Measurements from ENCODE around the gene ARID1B. TPM values are rescaled to one million over a fixed set of nuclear protein-coding genes. Genes with fewer than 3 reads are reported as not detected.

Gene ARID1B
- total and polyA plus RNA-seq, 2 experiments from 2014 or later = 32.9 to 67.0 TPM

DNA sequence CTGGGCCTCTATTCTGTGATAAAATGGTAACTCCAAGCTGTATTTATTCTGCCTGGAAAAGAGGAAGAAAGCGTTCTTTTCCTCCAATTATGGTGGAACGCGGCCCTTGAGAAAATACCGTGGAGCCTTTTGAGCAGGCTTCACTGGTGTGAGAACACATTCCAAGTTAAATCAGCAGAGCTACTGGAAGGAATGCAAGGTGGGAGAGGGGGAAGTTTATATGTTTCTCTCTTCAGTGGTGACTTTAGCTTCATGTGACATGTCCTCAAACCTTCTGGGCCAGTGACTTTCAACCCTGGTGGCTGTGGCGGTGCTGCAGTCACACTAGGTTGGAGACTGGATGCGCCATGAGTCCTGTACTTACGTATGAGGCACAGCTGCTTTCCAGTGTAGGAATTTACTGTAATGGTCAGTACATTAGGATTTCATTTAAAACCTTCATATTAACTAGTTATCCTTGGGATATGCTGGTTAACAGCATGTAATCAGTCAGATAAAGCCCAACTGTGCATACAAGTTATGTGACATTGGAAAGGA lies 221.7 kb downstream of the ARID1B start:
- no peak overlapping the region for H3K27ac ChIP-seq
- no peaks in the 10 kb centered on the region for H3K9me2 ChIP-seq (replicated peaks; ENCODE audit: insufficient read depth)
- 92% methylated on average over 7 of the region's 7 CpGs for WGBS (ENCODE audit: low lambda C conversion rate, missing lambda C conversion rate)
- no peak overlapping the region for H3K4me2 ChIP-seq
- peaks cover 6% of the 10 kb centered on the region for H3K4me1 ChIP-seq (ENCODE audit: insufficient read depth)
- H2AFZ ChIP-seq = no peak overlapping the region
- H3K4me3 ChIP-seq = no peak overlapping the region
- H3K36me3 ChIP-seq (replicated peaks; ENCODE audit: insufficient read depth, low read depth) = no peaks in the 10 kb centered on the region
- H3K79me2 ChIP-seq = peaks cover 100% of the 10 kb centered on the region
- H3K27me3 ChIP-seq = no peaks in the 10 kb centered on the region
- no peaks in the 10 kb centered on the region for H3K9me3 ChIP-seq (ENCODE audit: low read depth)
- no peak for TF ChIP-seq EZH2 (IDR thresholded peaks at IDR 0.05; ENCODE audit: borderline replicate concordance)
- no peak for TF ChIP-seq EZH2phosphoT487 (IDR thresholded peaks at IDR 0.05; ENCODE audit: low read depth, severe bottlenecking, unreplicated experiment)
- TF ChIP-seq, protein P1, sequence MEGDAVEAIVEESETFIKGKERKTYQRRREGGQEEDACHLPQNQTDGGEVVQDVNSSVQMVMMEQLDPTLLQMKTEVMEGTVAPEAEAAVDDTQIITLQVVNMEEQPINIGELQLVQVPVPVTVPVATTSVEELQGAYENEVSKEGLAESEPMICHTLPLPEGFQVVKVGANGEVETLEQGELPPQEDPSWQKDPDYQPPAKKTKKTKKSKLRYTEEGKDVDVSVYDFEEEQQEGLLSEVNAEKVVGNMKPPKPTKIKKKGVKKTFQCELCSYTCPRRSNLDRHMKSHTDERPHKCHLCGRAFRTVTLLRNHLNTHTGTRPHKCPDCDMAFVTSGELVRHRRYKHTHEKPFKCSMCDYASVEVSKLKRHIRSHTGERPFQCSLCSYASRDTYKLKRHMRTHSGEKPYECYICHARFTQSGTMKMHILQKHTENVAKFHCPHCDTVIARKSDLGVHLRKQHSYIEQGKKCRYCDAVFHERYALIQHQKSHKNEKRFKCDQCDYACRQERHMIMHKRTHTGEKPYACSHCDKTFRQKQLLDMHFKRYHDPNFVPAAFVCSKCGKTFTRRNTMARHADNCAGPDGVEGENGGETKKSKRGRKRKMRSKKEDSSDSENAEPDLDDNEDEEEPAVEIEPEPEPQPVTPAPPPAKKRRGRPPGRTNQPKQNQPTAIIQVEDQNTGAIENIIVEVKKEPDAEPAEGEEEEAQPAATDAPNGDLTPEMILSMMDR (IDR thresholded peaks at IDR 0.05; ENCODE audit: poor library complexity) = no peak
- DNase-seq (ENCODE audit: low spot score) = no peak
- peaks cover 31% of the 10 kb centered on the region for H4K20me1 ChIP-seq (ENCODE audit: insufficient read depth, poor library complexity, severe bottlenecking)

- WGBS (ENCODE audit: low lambda C conversion rate, missing lambda C conversion rate) = 100% methylated on average over 3 of the region's 3 CpGs
- no peak for TF ChIP-seq EZH2phosphoT487 (IDR thresholded peaks at IDR 0.05; ENCODE audit: low read depth, severe bottlenecking, unreplicated experiment)
- TF ChIP-seq, protein P1 (IDR thresholded peaks at IDR 0.05; ENCODE audit: poor library complexity) = no peak
- no peak for TF ChIP-seq EZH2 (IDR thresholded peaks at IDR 0.05; ENCODE audit: borderline replicate concordance)
- peaks cover 99% of the 10 kb centered on the region for H3K79me2 ChIP-seq
Measured at GRCh38 chr6:156999762-157000161, 222.6 kb downstream of the ARID1B start.

GRCh38 chr6:157001716-157002115 lies 224.5 kb downstream of the ARID1B start:
- H3K9me2 ChIP-seq (replicated peaks; ENCODE audit: insufficient read depth) = no peaks in the 10 kb centered on the region
- H4K20me1 ChIP-seq (ENCODE audit: insufficient read depth, poor library complexity, severe bottlenecking) = peaks cover 34% of the 10 kb centered on the region
- no peak overlapping the region for H3K4me2 ChIP-seq
- no peaks in the 10 kb centered on the region for H3K27me3 ChIP-seq
- H3K79me2 ChIP-seq = peaks cover 99% of the 10 kb centered on the region
- H3K36me3 ChIP-seq (replicated peaks; ENCODE audit: insufficient read depth, low read depth) = no peaks in the 10 kb centered on the region
- 98% methylated on average over 12 of the region's 12 CpGs for WGBS (ENCODE audit: low lambda C conversion rate, missing lambda C conversion rate)
- DNase-seq (ENCODE audit: low spot score) = no peak
- no peaks in the 10 kb centered on the region for H3K9me3 ChIP-seq (ENCODE audit: low read depth)
- H3K4me3 ChIP-seq = no peak overlapping the region
- no peak overlapping the region for H2AFZ ChIP-seq
- no peak for TF ChIP-seq EZH2 (IDR thresholded peaks at IDR 0.05; ENCODE audit: borderline replicate concordance)
- TF ChIP-seq EZH2phosphoT487 (IDR thresholded peaks at IDR 0.05; ENCODE audit: low read depth, severe bottlenecking, unreplicated experiment) = no peak
- TF ChIP-seq, protein P1 (IDR thresholded peaks at IDR 0.05; ENCODE audit: poor library complexity) = no peak
- H3K27ac ChIP-seq = no peak overlapping the region
- peaks cover 6% of the 10 kb centered on the region for H3K4me1 ChIP-seq (ENCODE audit: insufficient read depth)

More at GRCh38 chr6:156999762-157000161, 222.6 kb downstream of the ARID1B start:
- H3K9me2 ChIP-seq (replicated peaks; ENCODE audit: insufficient read depth) = no peaks in the 10 kb centered on the region
- H3K36me3 ChIP-seq (replicated peaks; ENCODE audit: insufficient read depth, low read depth) = no peaks in the 10 kb centered on the region
- no peak overlapping the region for H2AFZ ChIP-seq
- H3K4me3 ChIP-seq = no peak overlapping the region
- H4K20me1 ChIP-seq (ENCODE audit: insufficient read depth, poor library complexity, severe bottlenecking) = peaks cover 27% of the 10 kb centered on the region
- H3K27me3 ChIP-seq = no peaks in the 10 kb centered on the region
- H3K27ac ChIP-seq = no peak overlapping the region
- DNase-seq (ENCODE audit: low spot score) = no peak
- H3K4me1 ChIP-seq (ENCODE audit: insufficient read depth) = peaks cover 2% of the 10 kb centered on the region
- H3K9me3 ChIP-seq (ENCODE audit: low read depth) = no peaks in the 10 kb centered on the region
- no peak overlapping the region for H3K4me2 ChIP-seq
